Fibroblast of lung (primary cell): ENCODE results near the gene AGO1.

Source experiments
- CTCF ChIP-seq, 2 donors: IDR thresholded peaks in 1 of 2; conservative IDR thresholded peaks in 1 of 2; 1 replicate in 1 of 2; 2 replicates in 1 of 2; pipeline ENCODE4 v1.5.1; 2011 to 2012; ENCODE audit warnings: low read length in 2 of 2, control low read depth in 1 of 2, inconsistent platforms in 1 of 2, low read depth in 1 of 2, mild to moderate bottlenecking in 1 of 2
- EZH2 ChIP-seq: IDR thresholded peaks from 2 replicates; pipeline ENCODE4 v1.5.1; 2012; ENCODE audit warnings: low read length, control low read depth, mild to moderate bottlenecking; ENCODE audit errors: missing control alignments

DNA sequence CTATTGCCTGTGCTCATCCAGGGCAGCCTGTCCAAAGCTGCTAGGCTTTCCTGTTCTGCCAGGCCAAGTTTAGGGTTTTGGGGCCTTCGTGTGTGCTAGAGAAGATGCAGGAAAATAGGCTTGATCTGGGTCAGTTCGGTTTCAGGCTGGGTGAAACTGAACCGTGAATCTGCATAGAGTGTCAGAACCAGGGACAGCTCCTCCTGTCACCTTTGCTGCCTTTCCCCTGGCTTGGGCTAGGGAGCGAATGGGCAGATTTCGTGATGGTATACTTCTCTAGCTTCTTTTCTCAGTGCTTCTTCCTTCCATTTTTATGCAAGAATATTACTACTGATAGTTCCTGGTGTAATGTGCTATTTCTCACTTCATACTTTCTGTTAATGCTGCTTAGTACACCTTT, 6.0 kb upstream of the AGO1 start:
- no peak for TF ChIP-seq CTCF (conservative IDR thresholded peaks at IDR 0.05 in 1 of 2, IDR thresholded peaks at IDR 0.05 in 1 of 2; ENCODE audit: low read depth in 1 of 2, low read length in 2 of 2)
- TF ChIP-seq EZH2, result no peak
